Lower leg skin (tissue), 3 donors: ENCODE data around the gene PDCD1.

Experiments
- CTCF ChIP-seq, 3 donors: fragments of 450-650 bp; IDR thresholded peaks; one replicate each; pipeline ENCODE4 v1.5.1; 2016; ENCODE audit warnings: antibody characterized with exemption in 3 of 3, mild to moderate bottlenecking in 3 of 3, moderate library complexity in 2 of 3
- POLR2A ChIP-seq, 2 donors: fragments of 450-650 bp; IDR thresholded peaks; one replicate each; pipeline ENCODE4 v1.6.1; 2016 to 2017; ENCODE audit warnings: antibody characterized with exemption in 2 of 2, mild to moderate bottlenecking in 1 of 2, moderate library complexity in 1 of 2

- no peak for TF ChIP-seq POLR2A (IDR thresholded peaks at IDR 0.05)
- no peak for TF ChIP-seq CTCF (IDR thresholded peaks at IDR 0.05)
Observed at GRCh38 chr2:241822264-241822623, 36.5 kb downstream of the PDCD1 start.
